ENCODE results near the gene SMOC2.

The SMOC2 gene

GRCh38 chr6:168494726-168495125 lies 53.7 kb downstream of the SMOC2 start:
- no peak for DNase-seq

GRCh38 chr6:168495133-168495532 lies 54.1 kb downstream of the SMOC2 start:
- no peak for DNase-seq

GRCh38 chr6:168495636-168496035 lies 54.7 kb downstream of the SMOC2 start:
- no peak for DNase-seq

GRCh38 chr6:168496139-168496996 lies 55.4 kb downstream of the SMOC2 start:
- DNase-seq = no peak

DNA sequence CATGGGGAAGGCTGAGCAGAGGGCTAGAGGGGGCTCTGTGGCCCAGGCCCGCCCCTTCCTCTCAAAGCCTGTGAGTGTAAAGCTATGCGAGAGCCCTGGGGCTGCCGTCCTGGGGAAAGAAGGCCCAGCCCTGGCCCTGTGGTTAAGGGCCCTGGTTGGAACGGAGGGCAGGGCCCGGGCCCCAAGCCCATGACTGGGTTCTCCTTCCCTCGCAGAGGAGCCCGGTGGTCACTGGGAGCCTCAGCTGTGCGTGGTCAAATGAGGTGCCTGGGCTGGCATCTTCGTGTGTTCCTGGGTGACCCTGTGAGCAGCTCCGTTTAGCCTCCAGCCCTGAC lies 56.0 kb downstream of the SMOC2 start:
- no peak for DNase-seq

GRCh38 chr6:168497381-168497780 lies 56.4 kb downstream of the SMOC2 start:
- no peak for DNase-seq

DNA sequence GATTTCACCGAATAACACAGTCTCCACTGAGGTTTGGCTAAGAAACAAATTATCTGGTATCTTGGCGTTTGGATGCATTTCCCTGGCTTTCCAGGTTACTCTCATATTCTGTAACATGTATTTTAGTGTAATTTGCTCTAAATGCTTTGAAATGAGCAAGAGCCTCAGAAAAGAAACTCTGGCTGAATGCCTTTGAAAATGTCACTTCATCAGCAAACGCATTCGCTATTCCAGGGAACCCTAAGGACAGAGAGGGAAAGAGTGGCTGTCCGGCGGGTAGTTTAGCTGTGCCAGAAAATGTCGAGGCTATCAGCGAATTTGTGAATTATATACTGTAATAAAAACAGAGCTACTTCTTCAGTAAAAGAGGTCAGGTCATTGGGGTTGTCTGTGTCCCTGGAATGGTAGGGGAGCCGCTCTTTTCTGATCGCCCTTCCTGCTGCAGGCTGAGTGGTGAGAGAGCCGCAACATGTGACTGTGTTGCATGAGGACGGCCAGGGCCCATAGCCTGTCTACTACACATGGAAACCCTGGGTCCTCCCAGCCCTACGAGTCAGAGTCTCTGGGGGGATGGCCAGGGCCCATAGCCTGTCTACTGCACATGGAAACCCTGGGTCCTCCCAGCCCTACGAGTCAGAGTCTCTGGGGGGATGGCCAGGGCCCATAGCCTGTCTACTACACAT lies 57.3 kb downstream of the SMOC2 start:
- DNase-seq = no peak

GRCh38 chr6:168499045-168499650 lies 58.2 kb downstream of the SMOC2 start:
- DNase-seq = no peak

DNA sequence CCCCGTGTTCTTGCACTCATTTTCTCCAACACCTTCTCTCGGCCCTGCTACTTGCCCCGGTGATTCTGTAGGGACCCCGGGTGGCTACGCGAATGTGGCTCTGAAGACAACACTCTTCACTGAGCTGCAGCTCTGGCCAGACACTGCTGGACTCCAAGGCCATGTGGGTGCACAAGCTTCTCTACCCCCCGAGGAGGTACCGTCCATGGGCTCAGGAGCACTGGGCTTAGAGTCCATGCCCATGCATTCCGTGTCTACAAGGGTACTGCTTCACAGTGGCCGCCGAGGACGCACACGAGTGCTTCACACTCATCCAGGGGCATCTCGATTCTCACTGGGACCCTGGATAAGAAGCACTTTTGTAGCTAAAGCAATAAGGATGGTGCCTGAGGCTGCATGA lies 59.5 kb downstream of the SMOC2 start:
- DNase-seq = no peak

GRCh38 chr6:168501561-168501960 lies 60.6 kb downstream of the SMOC2 start:
- DNase-seq = no peak

DNA sequence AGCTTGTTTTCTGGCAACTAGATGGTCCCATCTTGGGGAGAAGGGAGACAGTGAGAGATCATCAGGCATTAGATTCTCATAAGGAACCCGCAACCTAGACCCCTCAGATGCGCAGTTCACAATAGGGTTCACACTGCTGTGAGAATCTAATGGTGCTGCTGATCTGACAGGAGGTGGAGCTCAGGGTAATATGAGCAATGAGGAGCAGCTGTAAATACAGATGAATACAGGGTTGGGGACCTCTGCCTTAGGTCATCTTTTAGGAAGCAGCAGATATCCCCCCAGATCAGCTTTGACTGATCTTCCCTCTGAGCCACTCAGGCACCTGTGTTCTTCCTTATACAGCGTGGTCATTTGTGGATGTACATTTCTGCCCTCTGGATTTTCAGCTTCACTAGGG lies 63.4 kb downstream of the SMOC2 start:
- DNase-seq = no peak

DNA sequence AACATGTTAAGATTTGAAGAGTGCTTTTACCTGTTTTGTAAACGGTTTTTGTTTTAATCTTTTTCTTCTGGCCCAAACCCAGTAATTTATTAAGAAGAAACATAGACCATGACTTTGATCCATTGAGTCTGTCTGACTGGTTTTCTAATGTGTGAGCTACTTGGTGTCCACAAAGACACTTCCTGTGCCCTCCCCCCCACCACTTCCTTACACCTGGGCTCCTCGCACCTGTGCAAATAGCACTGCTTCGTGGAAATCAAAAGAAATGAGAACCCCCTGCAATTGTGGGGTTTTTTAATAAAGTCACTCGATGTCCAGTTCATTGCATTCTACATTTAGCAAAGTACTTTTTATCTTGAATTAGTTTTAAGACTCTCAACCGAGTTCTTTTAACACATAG lies 65.5 kb downstream of the SMOC2 start:
- no peak for DNase-seq

- no peak for DNase-seq
Observed at GRCh38 chr6:168507297-168507696, 66.3 kb downstream of the SMOC2 start.

DNA sequence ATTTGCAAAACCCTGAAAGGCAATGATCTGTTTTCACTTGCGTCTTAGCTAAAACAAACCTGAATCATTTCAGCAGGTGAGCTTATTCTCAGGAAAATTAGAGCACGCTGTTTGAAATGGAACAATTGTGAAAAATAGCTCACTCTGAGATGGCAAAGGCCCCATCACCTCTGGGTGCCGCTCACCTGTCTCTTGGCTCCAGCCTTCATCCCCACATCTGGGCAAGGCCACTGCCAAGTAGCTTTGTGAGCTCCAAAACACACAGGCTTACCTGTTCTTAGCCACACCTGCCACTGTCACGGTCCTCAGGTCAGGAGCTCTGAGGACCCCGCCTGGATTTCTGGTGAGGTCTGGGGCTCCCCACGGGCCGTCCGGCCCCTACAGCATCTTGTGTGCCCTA lies 66.7 kb downstream of the SMOC2 start:
- no peak for DNase-seq

DNA sequence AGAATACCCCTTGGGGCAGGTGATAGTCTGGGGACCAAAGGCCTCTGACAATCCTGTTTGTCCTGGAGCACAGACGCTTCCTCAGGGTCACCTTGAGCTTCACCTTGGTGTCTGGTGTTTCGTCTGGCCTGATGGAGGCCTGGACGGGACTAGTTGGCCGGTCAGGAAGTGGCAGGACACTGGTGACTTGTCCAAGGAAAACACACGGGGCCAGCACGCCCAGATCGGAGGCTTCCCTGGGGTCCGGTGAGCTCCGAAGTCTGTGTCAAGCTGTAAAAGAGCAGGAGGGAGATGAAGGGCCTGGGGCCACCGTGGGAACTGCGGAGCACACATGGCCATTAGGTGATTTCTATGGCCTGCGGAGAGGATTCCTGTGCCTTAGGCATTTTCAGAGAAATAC lies 67.9 kb downstream of the SMOC2 start:
- DNase-seq = no peak

GRCh38 chr6:168513766-168514165 lies 72.8 kb downstream of the SMOC2 start:
- no peak for DNase-seq

DNA sequence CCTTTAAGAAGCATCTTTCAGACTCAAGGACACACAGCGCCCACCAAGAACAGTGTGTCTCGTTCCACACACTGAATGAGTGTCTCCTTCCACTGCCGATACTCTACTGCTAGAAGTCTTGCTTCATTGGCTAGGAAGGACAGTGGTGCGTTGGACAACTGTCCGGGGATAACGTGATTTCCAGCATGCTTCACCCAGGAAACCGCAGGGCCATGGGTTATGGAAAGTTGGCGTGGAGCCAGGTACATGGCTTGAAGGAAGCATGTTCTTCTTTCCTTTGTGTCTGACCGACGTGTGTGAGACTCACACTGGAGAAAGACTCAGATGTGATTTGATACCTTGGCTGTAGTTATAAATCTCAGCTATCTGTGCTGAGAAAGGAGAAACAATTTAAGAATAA lies 73.2 kb downstream of the SMOC2 start:
- DNase-seq = no peak

DNA sequence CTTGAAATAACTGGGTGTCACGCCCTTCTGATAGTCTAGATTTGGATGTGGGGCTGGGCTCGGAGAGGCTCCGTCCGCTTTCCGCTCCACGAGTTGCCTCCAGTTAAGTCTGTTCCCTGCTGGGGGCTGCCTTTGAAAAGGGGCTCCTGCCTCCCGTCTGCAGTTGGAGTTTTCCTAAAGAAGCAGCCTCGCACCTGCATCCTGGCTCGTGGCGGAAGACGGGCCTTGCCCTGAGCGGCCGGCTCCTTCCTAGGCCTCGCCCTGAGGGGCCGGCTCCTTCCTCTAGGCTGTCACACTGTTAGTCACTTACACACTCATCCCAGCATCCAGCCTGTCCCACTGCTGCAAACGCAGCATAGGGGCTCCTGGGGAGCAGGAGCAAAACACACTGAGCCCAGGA lies 74.4 kb downstream of the SMOC2 start:
- no peak for DNase-seq

DNA sequence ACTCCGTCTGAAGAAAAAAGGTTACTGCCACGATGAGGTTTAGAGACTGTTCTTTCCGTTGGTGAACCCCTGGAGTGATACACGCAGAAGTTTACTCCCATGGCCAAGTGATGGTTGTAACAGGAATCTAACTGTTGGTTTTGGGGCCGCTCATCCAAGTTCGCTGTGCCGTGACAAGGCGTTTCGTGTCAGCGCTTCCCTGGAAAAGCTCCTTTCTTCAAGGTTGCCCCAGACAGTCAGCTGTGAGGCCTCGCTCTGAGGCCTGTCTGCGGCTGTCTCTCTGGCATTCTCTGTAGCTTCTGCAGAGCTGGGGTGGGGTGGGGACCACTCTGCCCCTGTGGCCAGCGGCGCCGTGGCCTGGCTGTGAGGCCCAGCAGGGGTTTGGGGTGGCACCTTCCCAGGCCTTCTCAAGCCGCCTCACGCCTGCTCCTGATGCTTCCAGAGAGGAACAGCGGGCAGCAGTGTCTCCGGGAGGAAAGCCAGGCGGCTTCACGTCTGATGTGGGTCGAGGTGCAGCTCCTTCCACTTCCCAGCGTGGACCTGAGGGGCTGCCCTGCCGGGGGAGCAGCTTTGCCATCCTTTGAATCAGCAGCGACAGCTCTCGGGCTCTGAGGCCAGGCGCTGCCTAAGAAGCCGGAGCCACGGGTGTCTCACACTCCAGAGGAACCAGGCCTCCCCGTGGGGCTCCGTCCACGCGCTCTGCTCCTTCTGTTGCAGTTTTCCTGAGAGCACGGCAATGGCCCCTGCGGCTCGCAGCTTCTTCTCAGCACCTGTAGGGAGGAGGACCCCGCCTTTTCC lies 76.2 kb downstream of the SMOC2 start:
- no peak for DNase-seq

DNA sequence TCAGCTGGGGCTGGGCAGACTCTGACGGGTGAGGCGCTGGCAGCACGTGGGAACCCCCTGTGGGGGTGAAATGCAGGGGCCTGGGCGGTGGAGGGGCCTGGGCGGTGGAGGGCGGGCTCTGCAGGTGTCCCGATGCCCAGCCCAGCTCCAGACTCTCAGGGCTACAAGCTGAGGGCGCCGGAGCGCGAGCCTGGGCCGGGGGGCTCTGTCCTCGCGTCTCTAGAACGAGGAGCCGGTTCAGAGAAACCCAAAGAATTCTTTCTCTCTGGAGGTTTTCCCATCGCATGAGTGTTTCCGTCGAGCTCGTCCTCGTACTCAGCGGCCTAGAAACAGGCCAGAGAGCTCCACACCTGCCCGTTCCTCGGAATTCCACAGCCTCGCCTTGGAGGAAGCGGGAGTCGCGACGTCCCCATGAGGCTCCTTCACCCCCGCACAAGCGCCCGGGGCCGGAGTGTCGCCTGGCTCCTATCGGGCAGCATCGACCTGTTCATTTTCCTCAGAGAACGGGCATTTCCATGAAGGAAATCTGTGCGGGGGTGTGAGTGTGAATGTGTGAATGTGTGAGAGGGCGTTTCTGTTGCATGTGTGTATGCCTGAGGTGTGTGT lies 76.9 kb downstream of the SMOC2 start:
- DNase-seq = no peak

DNA sequence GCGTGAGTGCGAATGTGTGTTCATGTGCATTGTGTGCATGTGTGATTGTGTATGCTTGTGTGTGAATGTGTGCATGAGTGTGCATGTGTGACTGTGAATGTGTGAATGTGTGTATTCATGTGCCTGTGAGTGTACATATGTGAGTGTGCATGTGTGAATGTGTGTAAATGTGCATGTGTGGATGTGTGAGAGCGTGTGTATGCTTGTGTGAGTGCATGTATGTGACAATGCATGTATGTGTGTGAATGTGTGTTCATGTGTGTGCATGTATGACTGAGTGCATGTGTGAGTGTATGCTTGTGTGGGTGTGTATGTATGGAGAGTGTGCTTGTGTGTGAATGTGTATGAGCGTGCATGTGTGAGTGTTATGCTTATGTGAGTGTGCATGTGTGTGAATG lies 77.4 kb downstream of the SMOC2 start:
- no peak for DNase-seq

GRCh38 chr6:168518867-168519266 lies 77.9 kb downstream of the SMOC2 start:
- DNase-seq = no peak

- no peak for DNase-seq
Observed at GRCh38 chr6:168520233-168520632, 79.2 kb downstream of the SMOC2 start.
